Stimulated activated naive CD8-positive, alpha-beta T cell treated with anti-CD3 and anti-CD28 coated beads, Interleukin-15, amount 100 ng/mL, for 72 hours (primary cell): Measurements from ENCODE around the gene ANKFN1.

Source experiments
- ATAC-seq: fragments of 150-1000 bp; cut with Tn5 transposase; 2 replicates; pipeline ENCODE4 v1.10.0; 2021; ENCODE audit warnings: mild to moderate bottlenecking, moderate library complexity
- DNase-seq, 2 donors: peaks; one replicate each; pipeline ENCODE4 v3.0.0; 2021 to 2022
- H3K27ac Mint-ChIP-seq, 2 donors: one replicate each; pipeline ENCODE4 v1.8.0; 2022; ENCODE audit warnings: mild to moderate bottlenecking in 2 of 2, mixed read lengths in 2 of 2, moderate library complexity in 2 of 2
- H3K27me3 Mint-ChIP-seq: one replicate; pipeline ENCODE4 v1.8.0; 2022; ENCODE audit warnings: mixed read lengths
- H3K4me1 Mint-ChIP-seq: one replicate; pipeline ENCODE4 v1.8.0; 2022; ENCODE audit warnings: mild to moderate bottlenecking, mixed read lengths
- H3K4me3 Mint-ChIP-seq, 2 donors: one replicate each; pipeline ENCODE4 v1.8.0; 2022; ENCODE audit warnings: mild to moderate bottlenecking in 2 of 2, mixed read lengths in 2 of 2, moderate library complexity in 1 of 2
- H3K9me3 Mint-ChIP-seq, 2 donors: one replicate each; pipeline ENCODE4 v1.8.0; 2022; ENCODE audit warnings: mixed read lengths in 2 of 2

Gene ANKFN1

DNA sequence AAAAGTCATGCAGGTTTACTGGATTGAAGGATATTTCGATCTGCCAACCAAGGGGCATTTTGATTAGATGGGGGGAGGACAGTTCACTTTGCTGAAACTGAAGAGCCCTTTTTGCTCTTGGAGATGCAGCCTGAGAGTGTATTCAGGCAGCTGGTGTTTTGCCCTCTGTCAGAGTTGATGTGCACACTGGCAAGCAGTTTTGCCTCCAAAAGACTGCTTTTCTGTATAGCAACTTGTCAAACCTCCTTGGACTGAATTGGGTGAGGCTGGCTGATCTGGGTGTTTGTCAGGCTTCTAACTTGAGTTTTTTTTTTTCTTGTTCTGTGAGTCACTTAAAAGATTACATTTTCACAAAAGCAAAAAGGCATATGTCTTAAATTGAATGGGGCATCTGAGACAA lies 22.6 kb upstream of the ANKFN1 start:
- no peaks in the 10 kb centered on the region for H3K4me1 Mint-ChIP-seq
- ATAC-seq (no peak), DNase-seq (no peak)
- no peaks in the 10 kb centered on the region for H3K9me3 Mint-ChIP-seq
- no peak overlapping the region for H3K4me3 Mint-ChIP-seq
- H3K27me3 Mint-ChIP-seq = peaks cover 10% of the 10 kb centered on the region
- H3K27ac Mint-ChIP-seq = no peak overlapping the region

DNA sequence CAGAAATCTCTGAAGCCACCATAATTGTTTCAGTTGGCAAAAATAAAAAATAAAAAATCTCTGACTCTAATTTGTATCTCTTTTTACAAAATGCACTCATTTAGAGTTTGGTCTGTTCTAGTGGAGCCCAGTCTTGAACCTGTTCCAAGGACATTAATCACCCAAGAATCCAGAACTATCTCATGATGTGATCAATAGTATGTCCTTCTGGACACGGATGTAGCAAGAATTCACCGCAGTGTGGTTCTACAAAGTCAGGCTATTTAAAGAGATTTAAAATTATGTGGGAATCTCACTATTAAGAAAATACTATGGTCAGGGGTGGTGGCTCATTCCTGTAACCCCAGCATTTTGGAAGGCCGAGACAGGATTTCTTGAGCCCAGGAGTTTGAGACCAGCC lies 21.8 kb upstream of the ANKFN1 start:
- no peaks in the 10 kb centered on the region for H3K4me1 Mint-ChIP-seq

DNA sequence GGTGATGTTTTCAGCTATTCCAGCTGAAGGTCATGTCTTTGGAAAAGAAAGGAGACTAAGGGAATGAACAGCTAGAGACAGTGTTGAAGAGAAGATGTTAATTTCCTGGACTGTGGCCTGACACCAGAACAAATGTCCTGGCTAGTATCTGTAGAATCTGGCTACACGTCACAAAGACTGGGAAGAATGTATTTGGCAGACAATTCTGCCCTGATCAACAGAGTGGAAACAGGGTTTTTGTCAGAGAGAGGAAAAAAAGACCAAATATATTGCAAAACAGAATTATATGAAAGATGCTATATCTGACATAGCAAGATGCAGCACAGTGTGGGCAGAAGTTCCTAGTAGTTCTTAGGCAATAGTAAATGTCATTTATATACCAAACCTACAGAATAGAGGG lies 17.0 kb upstream of the ANKFN1 start:
- H3K4me1 Mint-ChIP-seq = no peaks in the 10 kb centered on the region
- no peaks in the 10 kb centered on the region for H3K9me3 Mint-ChIP-seq
- H3K27ac Mint-ChIP-seq = peak overlapping the region in 1 of 2 donors; percentile 9
- H3K27me3 Mint-ChIP-seq = peaks cover 18% of the 10 kb centered on the region
- ATAC-seq (no peak), DNase-seq (no peak)
- no peak overlapping the region for H3K4me3 Mint-ChIP-seq

More for the DNA sequence above, 21.8 kb upstream of the ANKFN1 start:
- no peak overlapping the region for H3K27ac Mint-ChIP-seq
- no peak overlapping the region for H3K4me3 Mint-ChIP-seq
- no peak for ATAC-seq
- H3K9me3 Mint-ChIP-seq = no peaks in the 10 kb centered on the region
- H3K27me3 Mint-ChIP-seq = peaks cover 18% of the 10 kb centered on the region
- DNase-seq = no peak

DNA sequence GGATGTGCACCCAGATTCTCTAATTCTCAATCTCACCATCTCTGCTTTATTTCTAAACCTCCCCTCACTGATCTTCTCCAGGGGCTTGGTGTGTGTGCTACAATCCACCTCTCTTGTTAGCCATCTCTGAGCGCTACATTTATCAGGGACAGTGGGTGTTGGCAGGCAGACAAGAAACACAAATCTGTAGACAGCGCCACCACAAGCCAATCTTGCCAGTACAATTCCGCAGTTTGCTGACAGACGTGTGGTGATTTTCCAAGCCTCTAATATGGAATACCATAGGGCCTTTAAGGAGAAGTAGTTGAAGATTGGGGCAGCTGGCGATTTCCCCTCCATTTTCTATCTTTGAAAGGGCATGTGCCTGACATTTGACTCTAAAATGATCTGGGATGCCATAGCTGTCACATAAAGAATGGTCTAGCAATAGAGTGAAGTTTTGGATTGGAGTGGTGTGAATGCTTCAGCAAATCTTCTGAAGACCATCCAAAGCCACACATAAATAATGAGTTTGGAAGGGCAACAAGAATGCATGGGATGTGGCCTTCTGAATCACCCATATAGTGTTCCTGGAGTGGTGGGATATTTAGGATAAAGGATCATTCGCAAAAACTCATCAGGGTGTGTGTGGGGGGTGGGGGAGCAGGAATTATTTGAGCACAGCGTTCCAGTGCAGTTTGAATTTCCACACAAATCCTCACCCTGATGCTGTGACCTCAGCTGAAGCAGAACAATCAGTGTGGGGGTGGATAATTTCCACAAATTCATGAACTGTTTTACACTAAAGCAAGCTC lies 12.0 kb upstream of the ANKFN1 start:
- peaks cover 10% of the 10 kb centered on the region for H3K27me3 Mint-ChIP-seq
- H3K4me3 Mint-ChIP-seq = no peak overlapping the region
- no peaks in the 10 kb centered on the region for H3K9me3 Mint-ChIP-seq
- no peak for ATAC-seq
- H3K27ac Mint-ChIP-seq = no peak overlapping the region
- no peaks in the 10 kb centered on the region for H3K4me1 Mint-ChIP-seq
- DNase-seq = no peak

DNA sequence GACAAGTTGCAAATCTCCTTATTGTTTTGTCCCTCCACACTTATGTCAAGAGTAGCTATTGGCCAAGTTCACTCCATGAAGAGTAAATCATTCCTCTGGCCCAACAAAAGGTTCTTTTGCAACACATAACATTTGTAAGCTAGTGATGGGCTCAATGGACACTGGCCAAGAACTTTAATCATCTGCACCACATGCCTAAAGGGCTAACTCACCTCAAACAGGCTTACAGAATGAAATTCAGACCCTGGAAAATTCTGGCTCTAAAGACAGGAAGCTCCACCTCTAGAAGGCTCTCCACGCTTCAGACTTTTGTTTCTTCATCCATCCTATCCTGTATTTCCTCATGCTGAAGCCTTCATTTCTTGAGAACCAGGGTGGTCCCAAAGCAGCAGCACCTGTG lies 10.9 kb upstream of the ANKFN1 start:
- no peaks in the 10 kb centered on the region for H3K27me3 Mint-ChIP-seq
- no peak for ATAC-seq
- no peaks in the 10 kb centered on the region for H3K4me1 Mint-ChIP-seq
- no peak overlapping the region for H3K4me3 Mint-ChIP-seq
- H3K9me3 Mint-ChIP-seq = no peaks in the 10 kb centered on the region
- no peak for DNase-seq
- no peak overlapping the region for H3K27ac Mint-ChIP-seq

DNA sequence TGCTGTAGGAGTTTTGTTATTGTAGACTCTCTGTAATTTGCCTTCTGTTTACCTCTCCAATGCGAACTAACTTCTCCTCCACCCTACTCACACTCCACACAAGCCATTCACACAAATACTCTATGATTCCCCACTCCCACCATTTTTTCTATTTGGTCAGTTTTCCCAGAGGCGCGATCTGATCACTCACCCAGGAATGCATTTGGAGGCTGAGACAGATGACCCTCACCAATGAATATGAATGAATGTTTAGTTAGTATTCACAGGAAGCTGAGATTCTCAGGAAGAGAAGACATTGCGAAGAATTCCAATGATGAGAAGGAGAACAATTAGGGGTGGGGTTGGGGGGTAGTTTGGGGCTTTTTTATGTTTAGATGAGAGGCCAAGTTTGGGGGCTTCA lies 10.5 kb upstream of the ANKFN1 start:
- Mint-ChIP-seq H3K9me3 (no peaks in the 10 kb centered on the region), H3K4me1 (no peaks in the 10 kb centered on the region), H3K27me3 (no peaks in the 10 kb centered on the region), H3K27ac (no peak overlapping the region), H3K4me3 (no peak overlapping the region)
- no peak for DNase-seq
- ATAC-seq = no peak

DNA sequence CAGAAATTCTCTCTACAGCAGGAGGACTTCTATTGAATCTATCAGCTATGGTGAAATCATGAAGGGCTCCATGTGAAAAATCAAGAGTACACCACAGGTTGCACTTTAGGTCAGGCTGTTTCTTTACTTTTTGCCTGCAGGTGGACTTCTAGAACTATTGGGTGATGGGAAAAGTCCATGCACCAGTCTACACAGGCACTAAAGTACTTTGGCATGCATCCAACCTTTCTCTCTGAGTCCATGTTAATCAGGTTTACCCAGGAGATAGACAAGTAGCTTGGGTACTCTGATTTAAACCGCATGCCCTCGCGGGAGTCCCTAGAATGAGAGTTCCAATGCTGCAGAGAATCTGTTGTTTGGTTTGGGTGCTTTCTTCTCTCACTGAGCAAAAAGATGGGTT lies 9.1 kb upstream of the ANKFN1 start:
- no peak overlapping the region for H3K4me3 Mint-ChIP-seq
- H3K4me1 Mint-ChIP-seq = no peaks in the 10 kb centered on the region

DNA sequence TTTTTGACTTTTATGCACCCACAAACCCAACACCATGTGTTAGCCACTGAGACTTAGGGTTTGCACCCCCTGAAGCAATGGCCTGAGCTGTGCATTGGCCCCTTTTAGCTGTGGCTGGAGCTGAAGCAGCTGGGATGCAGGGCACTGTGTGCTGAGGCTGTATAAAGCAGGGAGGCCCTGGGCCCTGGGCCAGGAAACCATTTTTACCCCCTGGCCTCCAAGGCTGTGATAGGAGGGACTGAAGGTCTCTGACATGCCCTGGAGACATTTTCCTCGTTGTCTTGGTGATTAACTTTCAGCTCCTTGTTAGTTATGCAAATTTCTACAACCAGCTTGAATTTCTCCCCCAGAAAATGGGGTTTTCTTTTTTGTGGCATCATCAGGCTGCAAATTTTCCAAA lies 6.7 kb upstream of the ANKFN1 start:
- ATAC-seq (no peak), DNase-seq (no peak)
- no peak overlapping the region for H3K27ac Mint-ChIP-seq
- H3K9me3 Mint-ChIP-seq = no peaks in the 10 kb centered on the region
- no peaks in the 10 kb centered on the region for H3K4me1 Mint-ChIP-seq
- H3K4me3 Mint-ChIP-seq = no peak overlapping the region
- H3K27me3 Mint-ChIP-seq = no peaks in the 10 kb centered on the region

More for the DNA sequence above, 9.1 kb upstream of the ANKFN1 start:
- ATAC-seq (no peak), DNase-seq (no peak)
- Mint-ChIP-seq H3K9me3 (no peaks in the 10 kb centered on the region), H3K27ac (no peak overlapping the region), H3K27me3 (no peaks in the 10 kb centered on the region)

DNA sequence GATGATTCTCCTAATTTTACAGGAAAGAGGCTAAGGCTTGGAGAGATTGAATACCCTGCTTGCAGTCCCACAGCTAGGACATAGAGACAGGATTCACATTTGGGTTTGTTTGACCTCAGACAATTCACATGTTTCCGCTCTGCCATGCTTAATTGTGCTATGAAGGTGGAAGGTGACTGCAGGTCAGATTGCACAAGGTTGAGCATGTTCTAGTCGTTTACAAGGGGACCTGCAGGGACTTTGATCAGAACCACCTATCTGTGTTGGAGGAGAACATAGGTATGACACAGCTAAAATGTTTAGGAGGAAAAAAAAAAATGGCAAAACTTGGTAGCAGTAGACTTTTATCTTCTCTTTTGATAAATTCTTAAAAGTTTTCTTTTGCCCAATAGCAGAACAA lies 4.9 kb upstream of the ANKFN1 start:
- no peaks in the 10 kb centered on the region for H3K27me3 Mint-ChIP-seq
- ATAC-seq (no peak), DNase-seq (no peak)
- no peak overlapping the region for H3K27ac Mint-ChIP-seq
- H3K4me1 Mint-ChIP-seq = no peaks in the 10 kb centered on the region
- no peak overlapping the region for H3K4me3 Mint-ChIP-seq
- no peaks in the 10 kb centered on the region for H3K9me3 Mint-ChIP-seq

DNA sequence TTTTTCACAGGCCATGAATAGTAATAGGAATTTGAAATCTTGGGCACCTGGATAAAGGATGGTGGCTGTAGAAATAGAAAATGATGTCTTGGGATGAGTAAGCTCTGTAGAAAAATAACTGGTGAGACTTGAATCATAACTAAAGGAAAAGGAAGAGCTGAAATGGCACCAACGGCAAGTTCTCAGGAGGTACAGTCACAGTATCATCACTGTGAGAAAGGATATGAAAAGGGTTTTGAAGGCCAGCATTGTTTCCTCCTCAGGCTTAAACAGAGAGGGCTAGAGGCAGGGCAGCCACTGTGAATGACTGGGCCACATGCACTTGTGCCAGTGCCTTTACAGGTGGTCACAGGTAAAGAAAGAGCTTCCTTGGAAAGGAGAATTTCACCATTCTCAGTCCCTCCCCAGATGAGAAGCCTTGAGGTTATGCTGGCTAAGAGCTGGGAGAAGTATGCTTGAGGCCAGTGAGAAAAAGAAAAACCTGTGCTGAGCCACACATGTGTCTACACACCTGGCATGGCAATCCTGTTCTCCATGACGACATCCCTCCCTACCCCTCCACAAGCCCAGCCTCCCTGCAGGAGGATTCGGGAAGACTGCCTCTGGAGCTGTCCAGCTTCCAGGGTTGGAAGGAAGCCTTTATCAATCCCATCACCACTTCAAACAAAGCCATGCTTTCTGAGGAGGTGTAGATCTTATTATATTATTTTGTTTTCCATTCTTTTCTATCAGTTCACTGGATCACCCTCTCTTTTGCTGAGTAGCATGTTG lies 3.8 kb upstream of the ANKFN1 start:
- no peaks in the 10 kb centered on the region for H3K27me3 Mint-ChIP-seq
- no peak overlapping the region for H3K27ac Mint-ChIP-seq
- no peak overlapping the region for H3K4me3 Mint-ChIP-seq
- no peak for DNase-seq
- H3K9me3 Mint-ChIP-seq = no peaks in the 10 kb centered on the region
- no peaks in the 10 kb centered on the region for H3K4me1 Mint-ChIP-seq
- no peak for ATAC-seq

DNA sequence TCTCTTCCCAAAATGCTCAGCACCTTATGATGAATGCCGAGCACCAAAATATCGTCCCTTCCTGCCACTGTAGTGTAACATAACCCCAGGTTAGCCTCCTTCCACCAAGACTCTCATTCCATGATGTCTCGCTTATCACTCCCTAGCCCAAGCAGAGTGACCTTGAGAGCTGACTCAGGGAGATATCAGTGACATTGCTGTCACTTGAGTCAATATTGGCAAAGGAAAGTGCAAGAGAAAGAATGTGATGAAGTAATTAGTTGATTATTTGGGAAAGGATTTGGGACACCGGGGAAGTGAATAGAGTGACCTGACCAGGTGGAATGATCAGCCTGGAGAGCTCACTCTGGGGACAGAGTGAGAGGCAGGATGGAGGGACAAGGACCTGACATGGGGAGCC lies 2.6 kb upstream of the ANKFN1 start:
- no peak overlapping the region for H3K27ac Mint-ChIP-seq
- H3K4me3 Mint-ChIP-seq = no peak overlapping the region
- no peak for DNase-seq
- H3K4me1 Mint-ChIP-seq = no peaks in the 10 kb centered on the region
- no peaks in the 10 kb centered on the region for H3K27me3 Mint-ChIP-seq
- no peak for ATAC-seq
- no peaks in the 10 kb centered on the region for H3K9me3 Mint-ChIP-seq

DNA sequence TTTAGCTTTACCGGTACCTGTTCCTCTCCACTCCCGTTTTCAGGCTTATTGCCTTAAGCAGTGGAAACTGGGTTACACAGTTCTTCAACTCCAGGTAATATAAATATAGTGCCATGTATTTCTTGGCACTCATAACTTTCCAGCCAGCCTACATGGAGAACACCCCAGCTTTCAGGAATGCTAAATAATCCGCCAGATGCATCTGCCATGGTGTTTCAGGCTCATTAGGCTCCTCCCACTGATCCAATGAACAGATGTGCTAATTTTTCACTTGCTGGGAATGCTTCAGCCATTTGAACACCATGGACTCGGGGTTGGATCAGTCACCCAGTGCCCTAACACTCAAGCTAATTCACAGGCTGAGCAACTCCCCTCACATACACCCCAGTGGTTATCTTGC lies 4.6 kb downstream of the ANKFN1 start:
- H3K4me3 Mint-ChIP-seq = no peak overlapping the region
- ATAC-seq (no peak), DNase-seq (no peak)
- no peaks in the 10 kb centered on the region for H3K9me3 Mint-ChIP-seq
- peaks cover 13% of the 10 kb centered on the region for H3K27me3 Mint-ChIP-seq
- no peak overlapping the region for H3K27ac Mint-ChIP-seq
- no peaks in the 10 kb centered on the region for H3K4me1 Mint-ChIP-seq

DNA sequence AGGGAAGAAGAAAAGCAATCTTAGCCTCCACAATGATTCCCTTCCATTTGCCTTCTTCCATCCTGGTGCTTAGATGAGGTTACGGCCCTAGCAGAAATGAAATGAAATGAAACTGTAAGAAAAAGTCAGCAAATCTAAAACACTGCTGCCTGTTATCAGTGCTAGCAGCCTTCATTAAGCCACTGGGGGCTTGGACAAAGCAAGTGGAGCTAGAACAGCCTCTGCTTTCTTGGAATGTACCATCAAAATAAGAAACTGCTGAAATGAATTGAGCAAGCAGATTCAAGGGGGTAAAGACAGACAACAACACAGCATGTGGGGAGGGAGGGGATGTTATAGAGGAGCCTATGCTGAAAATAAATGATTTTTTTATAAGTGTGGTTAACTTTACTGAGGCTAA lies 5.1 kb downstream of the ANKFN1 start:
- peaks cover 13% of the 10 kb centered on the region for H3K27me3 Mint-ChIP-seq
- no peak overlapping the region for H3K4me3 Mint-ChIP-seq
- ATAC-seq = no peak
- DNase-seq = no peak
- no peaks in the 10 kb centered on the region for H3K4me1 Mint-ChIP-seq
- no peaks in the 10 kb centered on the region for H3K9me3 Mint-ChIP-seq
- no peak overlapping the region for H3K27ac Mint-ChIP-seq

DNA sequence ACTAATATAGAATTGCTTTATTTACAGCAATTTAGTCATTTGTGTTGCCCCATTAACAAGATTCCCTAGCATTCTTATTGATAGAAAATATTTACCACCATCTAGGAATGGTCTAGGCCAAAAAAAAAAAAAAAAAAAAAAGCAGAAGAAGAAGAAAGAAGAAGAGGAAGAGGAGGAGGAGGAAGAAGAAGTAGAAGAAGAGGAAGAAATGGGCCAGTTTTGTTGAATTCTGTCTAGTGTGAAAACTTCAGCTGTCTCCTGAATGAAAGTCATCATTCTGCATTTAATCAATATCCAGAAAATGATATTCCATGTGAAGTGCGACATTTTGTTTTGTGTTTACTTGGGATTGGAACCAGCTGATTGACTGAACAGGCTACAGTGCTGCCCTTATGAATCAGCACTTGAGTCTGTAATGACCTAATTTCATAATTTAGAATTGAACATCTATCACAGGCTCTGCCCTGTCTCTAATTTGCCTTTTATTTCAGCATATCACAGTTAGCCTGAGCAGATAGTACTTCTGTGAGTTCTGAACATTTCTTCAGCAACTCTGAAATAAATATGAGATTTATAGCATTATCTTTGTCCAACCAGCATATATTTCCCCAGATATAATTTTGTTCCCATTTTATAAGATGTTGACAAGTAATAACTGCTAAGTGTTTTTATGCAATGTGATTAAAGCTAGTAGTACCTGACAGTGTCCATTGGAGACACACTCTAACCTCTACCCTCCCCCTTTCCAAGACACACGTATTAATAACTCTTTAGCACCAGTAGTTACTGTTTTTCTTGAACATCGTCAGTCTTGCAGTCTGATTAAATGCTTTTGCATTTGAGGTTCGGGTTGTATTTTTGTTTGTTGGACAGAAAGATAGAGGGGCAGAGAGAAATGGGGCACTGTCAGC lies 5.9 kb downstream of the ANKFN1 start:
- H3K9me3 Mint-ChIP-seq = no peaks in the 10 kb centered on the region
- H3K4me3 Mint-ChIP-seq = no peak overlapping the region
- no peak overlapping the region for H3K27ac Mint-ChIP-seq
- no peak for DNase-seq
- ATAC-seq = no peak
- H3K27me3 Mint-ChIP-seq = peaks cover 13% of the 10 kb centered on the region
- no peaks in the 10 kb centered on the region for H3K4me1 Mint-ChIP-seq

DNA sequence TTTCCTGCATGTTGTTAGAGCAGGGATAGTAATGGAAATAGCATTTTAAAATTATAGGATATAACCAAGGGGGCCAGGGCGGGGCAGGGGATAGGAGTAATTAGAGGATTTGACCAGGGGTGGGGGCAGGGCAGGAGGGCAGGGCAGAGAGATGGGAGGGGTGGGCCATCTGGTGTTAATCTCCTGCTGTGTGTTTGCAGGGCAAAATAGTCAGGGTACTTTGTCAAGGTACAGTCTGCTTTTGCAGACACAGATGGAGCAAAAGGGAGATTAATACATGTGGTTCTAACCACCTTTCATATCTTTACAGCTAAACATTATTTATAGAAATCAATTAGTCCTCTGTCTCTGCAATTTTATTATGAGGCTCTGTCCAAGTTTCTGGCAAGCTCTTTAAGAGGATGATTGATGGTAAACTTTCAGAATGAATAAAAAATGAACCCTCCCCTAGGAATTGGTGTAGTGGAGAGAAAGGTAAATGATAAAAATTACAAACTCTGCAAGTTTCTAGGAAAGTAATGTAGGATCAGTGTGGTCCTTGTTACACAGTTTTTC lies 6.6 kb downstream of the ANKFN1 start:
- Mint-ChIP-seq H3K4me3 (no peak overlapping the region), H3K4me1 (no peaks in the 10 kb centered on the region), H3K27ac (no peak overlapping the region), H3K27me3 (peaks cover 13% of the 10 kb centered on the region), H3K9me3 (no peaks in the 10 kb centered on the region)
- no peak for ATAC-seq
- DNase-seq = no peak
